ENCODE data around the gene WNT1. TPM values are rescaled to one million over a fixed set of nuclear protein-coding genes. Genes with fewer than 3 reads are reported as not detected.

Gene WNT1
- total RNA-seq, 2 donors from 2014 or later: not detected

GRCh38 chr12:48973531-48973930 is 4.6 kb upstream of the WNT1 start:
- intact Hi-C loops (cut with DNase I): no loop called here
- DNase-seq (no peak), ATAC-seq (no peak)
- no peaks in the 10 kb centered on the region for H3K36me3 ChIP-seq (replicated peaks in 1 of 2; ENCODE audit: insufficient read depth in 1 of 2, low read depth in 2 of 2)
- peaks cover 0 to 39% of the 10 kb centered on the region in 2 donors for H3K27me3 ChIP-seq
- H3K4me3 ChIP-seq: no peak overlapping the region
- no peak overlapping the region for H3K27ac ChIP-seq
- WGBS, 2 donors: 11 to 18% methylated on average over 4 to 12 of the region's 12 CpGs
- no peak for TF ChIP-seq CTCF (IDR thresholded peaks at IDR 0.05)
- TF ChIP-seq POLR2A (IDR thresholded peaks at IDR 0.05): no peak
- H3K4me1 ChIP-seq: peaks cover 37% of the 10 kb centered on the region
- no peaks in the 10 kb centered on the region for H3K9me3 ChIP-seq

GRCh38 chr12:48973941-48974673 is 4.0 kb upstream of the WNT1 start:
- Histone ChIP-seq H3K4me1 (peaks cover 39% of the 10 kb centered on the region), H3K27me3 (peaks cover 0 to 45% of the 10 kb centered on the region in 2 donors), H3K36me3 (replicated peaks in 1 of 2; ENCODE audit: insufficient read depth in 1 of 2, low read depth in 2 of 2) (no peaks in the 10 kb centered on the region), H3K27ac (no peak overlapping the region), H3K4me3 (no peak overlapping the region), H3K9me3 (no peaks in the 10 kb centered on the region)
- TF ChIP-seq CTCF (IDR thresholded peaks at IDR 0.05) (peak; percentile 45 to 61 (median 54)), POLR2A (IDR thresholded peaks at IDR 0.05) (no peak)
- 13 to 25% methylated on average over 16 to 19 of the region's 19 CpGs for WGBS, 2 donors
- peak; percentile 43 to 66 (median 50) for DNase-seq
- intact Hi-C loops (cut with DNase I): no loop called here
- peak; percentile 54 for ATAC-seq

- Histone ChIP-seq H3K36me3 (replicated peaks in 1 of 2; ENCODE audit: insufficient read depth in 1 of 2, low read depth in 2 of 2) (no peaks in the 10 kb centered on the region), H3K27ac (no peak overlapping the region), H3K27me3 (peaks cover 0 to 47% of the 10 kb centered on the region in 2 donors), H3K9me3 (no peaks in the 10 kb centered on the region), H3K4me1 (peaks cover 43% of the 10 kb centered on the region), H3K4me3 (no peak overlapping the region)
- 11 to 34% methylated on average over 18 to 41 of the region's 50 CpGs for WGBS, 2 donors
- intact Hi-C loops (cut with DNase I): no loop called here
- DNase-seq (peak in 3 of 4 donors; percentile 52 to 62 (median 61)), ATAC-seq (peak; percentile 49)
- TF ChIP-seq CTCF (IDR thresholded peaks at IDR 0.05) (peak; percentile 57 to 78 (median 69)), POLR2A (IDR thresholded peaks at IDR 0.05) (no peak)
Observed at GRCh38 chr12:48977290-48978281, 536 bp upstream of the WNT1 start.

- TF ChIP-seq CTCF (IDR thresholded peaks at IDR 0.05) (no peak), POLR2A (IDR thresholded peaks at IDR 0.05) (no peak)
- Histone ChIP-seq H3K36me3 (replicated peaks in 1 of 2; ENCODE audit: insufficient read depth in 1 of 2, low read depth in 2 of 2) (no peaks in the 10 kb centered on the region), H3K9me3 (no peaks in the 10 kb centered on the region), H3K27me3 (peaks cover 0 to 43% of the 10 kb centered on the region in 2 donors), H3K27ac (no peak overlapping the region), H3K4me3 (no peak overlapping the region), H3K4me1 (peaks cover 43% of the 10 kb centered on the region)
- ATAC-seq: peak; percentile 3
- no peak for DNase-seq
- intact Hi-C loops (cut with DNase I): no loop called here
- WGBS, 2 donors: 4 to 5% methylated on average over 15 to 45 of the region's 45 CpGs
Observed at GRCh38 chr12:48978741-48979601, 849 bp downstream of the WNT1 start.
